GM10266 (cell line): ENCODE data around the gene IFT80.

Source experiments
- DNase-seq: peaks from one replicate; pipeline ENCODE4 v3.0.0; 2012; ENCODE audit errors: extremely low spot score
- CTCF ChIP-seq: IDR thresholded peaks from 2 replicates; pipeline ENCODE4 v1.5.1; 2012; ENCODE audit warnings: mild to moderate bottlenecking, low read depth; ENCODE audit not compliant: control insufficient read depth, insufficient read depth; ENCODE audit errors: missing control alignments

The IFT80 gene

GRCh38 chr3:160409812-160410610, 11.0 kb upstream of the IFT80 start:
- no peak for DNase-seq
- TF ChIP-seq CTCF: no peak

- no peak for DNase-seq
- TF ChIP-seq CTCF: no peak
Observed at GRCh38 chr3:160403796-160404470, 4.9 kb upstream of the IFT80 start.

- no peak for DNase-seq
- TF ChIP-seq CTCF: no peak
Observed at GRCh38 chr3:160403028-160403545, 4.1 kb upstream of the IFT80 start.

- TF ChIP-seq CTCF: no peak
- DNase-seq: no peak
Observed at GRCh38 chr3:160402221-160403027, 3.4 kb upstream of the IFT80 start.

GRCh38 chr3:160401291-160402095, 2.5 kb upstream of the IFT80 start:
- peak; percentile 19 for DNase-seq
- TF ChIP-seq CTCF: no peak

- no peak for DNase-seq
- no peak for TF ChIP-seq CTCF
Observed at GRCh38 chr3:160400702-160401150, 1.7 kb upstream of the IFT80 start.
